Gastrocnemius medialis (tissue), 4 donors: Measurements from ENCODE around the gene ADARB2. TPM values are rescaled to one million over a fixed set of nuclear protein-coding genes. Genes with fewer than 3 reads are reported as not detected.

Experiments
- ATAC-seq, 2 donors: fragments of 150-250 bp; one replicate each; pipeline ENCODE4 v1.9.1; 2016
- DNase-seq, 2 donors: peaks; one replicate each; pipeline ENCODE4 v3.0.0-alpha.2; 2019
- H3K27ac ChIP-seq, 4 donors: fragments of 200-600 bp; sonication (generic); 1 replicate in 1 of 4; 2 replicates in 3 of 4; pipeline ENCODE4 v1.5.1; 2016 to 2018; ENCODE audit warnings: mild to moderate bottlenecking in 2 of 4, moderate library complexity in 1 of 4
- H3K27me3 ChIP-seq, 3 donors: fragments of 200-600 bp; sonication (generic) in 2 of 3; 1 replicate in 1 of 3; 2 replicates in 2 of 3; pipeline versions ENCODE4 v1.5.1 to v1.6.0; 2016 to 2019; ENCODE audit warnings: mild to moderate bottlenecking in 1 of 3, moderate library complexity in 1 of 3
- H3K36me3 ChIP-seq, 2 donors: fragments of 200-600 bp; sonication (generic) in 1 of 2; one replicate each; pipeline ENCODE4 v1.5.1; 2017 to 2018
- H3K4me1 ChIP-seq, 2 donors: fragments of 200-600 bp; sonication (generic) in 1 of 2; one replicate each; pipeline ENCODE4 v1.5.1; 2016 to 2017; ENCODE audit warnings: mild to moderate bottlenecking in 2 of 2
- H3K4me3 ChIP-seq, 4 donors: fragments of 200-600 bp; sonication (generic) in 3 of 4; 1 replicate in 1 of 4; 2 replicates in 3 of 4; pipeline ENCODE4 v1.5.1; 2016 to 2019; ENCODE audit warnings: mild to moderate bottlenecking in 2 of 4
- H3K9me3 ChIP-seq, 3 donors: fragments of 200-600 bp; sonication (generic) in 2 of 3; 1 replicate in 1 of 3; 2 replicates in 2 of 3; pipeline ENCODE4 v1.5.1; 2016 to 2019
- POLR2A ChIP-seq, 2 donors: fragments of 450-650 bp; IDR thresholded peaks; one replicate each; pipeline ENCODE4 v1.6.1; 2017; ENCODE audit warnings: antibody characterized with exemption in 2 of 2, mild to moderate bottlenecking in 2 of 2, moderate library complexity in 2 of 2
- in situ Hi-C, 4 donors: fragments of 200-750 bp; cut with MboI; loops; one replicate each; pipeline versions ENCODE4 v1.15.0 to v1.8.0; 2017; ENCODE audit warnings: low sequenced_read_pairs in 4 of 4
- intact Hi-C: fragments of 100-400 bp; cut with DNase I; formaldehyde crosslinking; loops from one replicate; pipeline ENCODE4 v1.15.1; 2023; ENCODE audit warnings: low total_unique reads
- total RNA-seq, 4 donors: library from RNA; depleted of rRNA; stranded (reverse); fragments of >200 nt; gene quantifications; one replicate each; pipeline versions ENCODE4 v1.1.0 to v1.2.3, GENCODE V29; 2016
- TF ChIP-seq, protein P1 (sequence below), 5 experiments: fragments of 450-650 bp in 3 of 5; fragments of 200-600 bp in 2 of 5; sonication (generic) in 2 of 5; IDR thresholded peaks in 4 of 5; conservative IDR thresholded peaks in 1 of 5; 1 replicate in 4 of 5; 2 replicates in 1 of 5; pipeline ENCODE4 v1.5.1; 2016 to 2019; ENCODE audit warnings: antibody characterized with exemption in 5 of 5, mild to moderate bottlenecking in 3 of 5, moderate library complexity in 3 of 5

The ADARB2 gene
- total RNA-seq, 4 donors from 2014 or later = 0.07 to 0.87 (median 0.10) TPM

DNA sequence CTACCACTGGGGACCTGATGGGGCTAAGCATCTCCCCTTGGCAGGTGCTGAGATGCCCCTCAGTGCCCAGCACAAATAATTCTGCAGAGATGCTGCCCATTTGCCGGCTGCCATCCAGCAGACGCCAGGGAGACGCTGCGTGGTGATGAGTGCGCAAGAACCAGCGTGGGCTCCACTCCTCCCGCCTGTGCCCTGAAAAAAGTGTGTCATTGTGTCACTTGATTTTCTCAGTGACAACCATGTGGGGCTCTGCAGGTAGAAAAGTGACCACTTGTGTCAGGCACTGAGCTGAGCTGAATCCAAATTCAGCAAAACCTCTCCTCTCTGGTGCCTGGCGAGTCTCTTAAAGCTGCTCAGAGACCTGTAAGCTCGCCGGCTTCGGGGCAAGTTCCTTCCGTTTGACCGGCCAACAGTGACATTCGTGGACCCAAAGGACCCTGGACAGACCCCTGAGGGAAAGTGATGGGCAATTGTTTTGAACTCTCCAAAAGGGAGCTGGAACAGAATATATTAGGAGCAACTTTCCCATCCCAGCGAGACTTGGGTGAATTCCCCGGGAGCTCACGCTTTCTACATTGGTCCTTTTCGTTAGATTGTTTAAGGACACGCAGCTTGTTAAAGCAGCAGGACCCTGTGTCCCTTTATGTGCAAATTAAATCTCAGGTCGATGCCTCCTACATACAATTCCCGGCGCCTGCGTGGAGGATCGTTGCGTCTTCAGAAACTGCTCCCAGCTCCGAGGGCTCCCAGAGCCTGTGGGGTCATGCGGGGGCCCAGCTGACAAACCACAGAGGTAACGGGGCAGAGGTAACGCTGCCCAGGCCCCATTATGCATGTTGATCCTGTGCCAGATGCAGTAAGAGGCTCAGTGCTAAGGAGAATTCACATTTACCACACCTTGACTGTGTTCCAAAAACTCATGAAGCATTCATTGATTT lies 332.7 kb downstream of the ADARB2 start:
- ATAC-seq (no peak), DNase-seq (no peak)
- H3K4me3 ChIP-seq = no peak overlapping the region
- no peak overlapping the region for H3K27ac ChIP-seq
- H3K4me1 ChIP-seq = no peaks in the 10 kb centered on the region
- intact Hi-C loops = no loop called here
- no peaks in the 10 kb centered on the region for H3K36me3 ChIP-seq
- peaks cover 0 to 9% (median 0%) of the 10 kb centered on the region in 3 donors for H3K27me3 ChIP-seq
- TF ChIP-seq POLR2A (IDR thresholded peaks at IDR 0.05) = no peak
- TF ChIP-seq, protein P1, sequence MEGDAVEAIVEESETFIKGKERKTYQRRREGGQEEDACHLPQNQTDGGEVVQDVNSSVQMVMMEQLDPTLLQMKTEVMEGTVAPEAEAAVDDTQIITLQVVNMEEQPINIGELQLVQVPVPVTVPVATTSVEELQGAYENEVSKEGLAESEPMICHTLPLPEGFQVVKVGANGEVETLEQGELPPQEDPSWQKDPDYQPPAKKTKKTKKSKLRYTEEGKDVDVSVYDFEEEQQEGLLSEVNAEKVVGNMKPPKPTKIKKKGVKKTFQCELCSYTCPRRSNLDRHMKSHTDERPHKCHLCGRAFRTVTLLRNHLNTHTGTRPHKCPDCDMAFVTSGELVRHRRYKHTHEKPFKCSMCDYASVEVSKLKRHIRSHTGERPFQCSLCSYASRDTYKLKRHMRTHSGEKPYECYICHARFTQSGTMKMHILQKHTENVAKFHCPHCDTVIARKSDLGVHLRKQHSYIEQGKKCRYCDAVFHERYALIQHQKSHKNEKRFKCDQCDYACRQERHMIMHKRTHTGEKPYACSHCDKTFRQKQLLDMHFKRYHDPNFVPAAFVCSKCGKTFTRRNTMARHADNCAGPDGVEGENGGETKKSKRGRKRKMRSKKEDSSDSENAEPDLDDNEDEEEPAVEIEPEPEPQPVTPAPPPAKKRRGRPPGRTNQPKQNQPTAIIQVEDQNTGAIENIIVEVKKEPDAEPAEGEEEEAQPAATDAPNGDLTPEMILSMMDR (IDR thresholded peaks at IDR 0.05 in 4 of 5, conservative IDR thresholded peaks at IDR 0.05 in 1 of 5) = no peak
- no peaks in the 10 kb centered on the region for H3K9me3 ChIP-seq
- in situ Hi-C loops = no loop called here

DNA sequence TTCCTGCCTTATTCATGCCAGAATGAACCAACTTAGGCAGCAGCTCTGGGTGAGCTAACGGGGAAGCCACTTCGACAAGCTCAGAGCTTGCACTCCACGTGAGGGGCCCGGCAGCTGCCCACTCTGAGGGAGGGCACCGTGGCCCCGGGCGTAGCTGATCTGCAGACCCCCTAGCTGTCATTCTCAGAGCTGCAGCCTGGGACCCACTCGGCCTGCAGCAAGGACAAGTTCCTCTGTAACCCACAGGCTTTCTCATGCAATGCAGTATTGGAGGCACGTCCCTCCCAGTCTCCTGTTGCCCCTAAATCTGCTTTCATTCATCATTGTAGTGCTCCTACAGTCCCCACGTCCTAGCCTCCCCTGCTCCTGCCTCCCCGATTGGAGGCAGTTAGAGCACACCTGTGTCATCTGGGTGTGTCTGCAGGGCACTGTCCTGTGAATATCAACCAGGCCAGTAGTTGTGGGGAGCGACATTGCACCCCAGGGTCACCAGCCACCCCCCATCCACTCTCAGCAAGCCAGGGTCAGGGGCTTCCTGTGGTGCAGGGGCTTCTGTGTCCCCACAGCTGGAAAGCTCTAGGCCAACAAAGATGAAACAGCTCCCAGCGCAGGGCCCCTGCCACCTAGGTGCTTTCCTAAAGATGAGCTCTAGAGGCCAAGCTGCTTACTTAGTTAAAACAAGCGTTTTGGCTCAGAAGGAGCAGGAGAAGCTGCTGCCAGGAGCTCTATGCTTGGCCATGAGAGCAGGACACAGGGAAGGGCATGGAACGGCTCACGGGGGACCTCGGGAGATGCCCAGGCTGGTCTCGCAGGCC lies 333.6 kb downstream of the ADARB2 start:
- Histone ChIP-seq H3K9me3 (no peaks in the 10 kb centered on the region), H3K4me3 (no peak overlapping the region), H3K27ac (no peak overlapping the region), H3K27me3 (peaks cover 0 to 9% (median 0%) of the 10 kb centered on the region in 3 donors), H3K4me1 (no peaks in the 10 kb centered on the region), H3K36me3 (no peaks in the 10 kb centered on the region)
- ATAC-seq (no peak), DNase-seq (no peak)
- intact Hi-C loops = no loop called here
- TF ChIP-seq, protein P1 (IDR thresholded peaks at IDR 0.05 in 4 of 5, conservative IDR thresholded peaks at IDR 0.05 in 1 of 5) = no peak
- no peak for TF ChIP-seq POLR2A (IDR thresholded peaks at IDR 0.05)
- in situ Hi-C loops = no loop called here

DNA sequence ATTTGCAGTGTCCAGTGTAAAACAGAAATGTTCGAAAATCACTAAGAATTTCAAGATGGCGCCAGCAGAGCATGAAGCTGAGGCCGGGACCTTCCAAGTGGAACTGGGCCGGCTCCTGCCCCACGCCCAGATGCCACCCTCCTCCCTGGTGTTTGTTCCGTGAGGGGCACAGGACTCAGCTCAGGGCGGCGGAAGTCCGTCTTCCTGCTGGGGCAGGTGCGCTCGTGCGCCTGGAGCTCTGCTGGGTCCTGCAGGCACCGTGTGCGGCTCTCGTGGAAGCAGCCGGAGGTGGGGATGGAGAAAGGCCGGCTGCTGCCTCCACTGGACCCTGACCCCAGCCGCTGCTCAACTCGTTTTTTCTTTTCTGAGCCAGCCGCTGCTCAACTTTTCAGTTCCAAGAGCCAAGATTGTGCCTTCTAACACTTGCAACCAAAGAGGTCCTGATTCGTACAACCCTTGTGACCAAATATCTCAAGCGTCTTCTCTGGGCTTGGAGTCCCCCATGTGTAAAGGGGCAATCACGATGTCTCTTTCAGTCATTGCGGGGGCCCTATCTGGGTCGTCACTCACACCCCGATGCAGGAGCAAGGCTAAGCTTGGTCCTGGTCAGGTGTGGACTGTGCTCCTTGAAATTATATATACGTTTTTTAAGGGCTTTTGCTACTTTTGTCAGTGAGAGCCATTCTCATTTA lies 334.4 kb downstream of the ADARB2 start:
- ATAC-seq (no peak), DNase-seq (no peak)
- TF ChIP-seq, protein P1 (IDR thresholded peaks at IDR 0.05 in 4 of 5, conservative IDR thresholded peaks at IDR 0.05 in 1 of 5) = no peak
- no peak for TF ChIP-seq POLR2A (IDR thresholded peaks at IDR 0.05)
- Histone ChIP-seq H3K4me1 (no peaks in the 10 kb centered on the region), H3K27ac (no peak overlapping the region), H3K9me3 (no peaks in the 10 kb centered on the region), H3K36me3 (no peaks in the 10 kb centered on the region), H3K27me3 (peaks cover 0 to 9% (median 0%) of the 10 kb centered on the region in 3 donors), H3K4me3 (no peak overlapping the region)
- in situ Hi-C loops = no loop called here
- intact Hi-C loops = no loop called here

DNA sequence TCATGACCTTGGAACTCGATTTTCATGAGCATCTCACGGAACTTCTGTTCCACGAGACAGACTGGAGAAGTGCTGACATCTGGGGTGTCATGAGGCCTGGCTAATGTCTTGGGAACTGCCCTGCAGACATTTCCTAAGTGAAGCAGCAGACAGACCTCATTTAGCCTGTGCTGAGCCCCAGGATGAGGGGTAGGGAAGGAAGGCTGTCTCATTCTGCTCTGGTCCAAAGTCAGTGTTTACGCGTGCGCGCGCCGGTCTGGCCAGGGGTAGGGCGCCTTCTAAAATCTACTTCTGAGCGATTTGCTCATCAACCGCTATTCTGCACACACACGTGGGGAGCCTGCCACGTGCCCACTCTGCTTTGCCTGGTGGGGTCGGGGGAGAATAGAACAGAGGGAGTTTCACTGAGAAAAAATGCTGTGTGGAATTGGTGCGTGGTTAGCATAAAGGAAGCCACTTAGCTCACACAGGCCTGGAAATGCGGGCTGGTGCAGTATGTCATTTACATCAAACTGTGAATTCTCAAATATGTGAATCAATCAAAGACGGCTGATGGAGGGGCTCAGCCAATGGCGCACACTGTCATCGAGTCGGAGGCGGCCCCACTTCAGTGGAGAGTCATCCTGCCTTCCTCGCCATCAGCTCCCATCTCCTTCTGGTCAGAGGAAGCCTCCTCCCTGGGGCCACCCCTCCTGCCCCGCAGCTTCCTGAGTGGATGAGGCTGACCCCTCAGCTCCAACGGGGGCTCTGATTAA lies 335.1 kb downstream of the ADARB2 start:
- ATAC-seq = no peak
- no peaks in the 10 kb centered on the region for H3K4me1 ChIP-seq
- no peak overlapping the region for H3K4me3 ChIP-seq
- H3K27ac ChIP-seq = no peak overlapping the region
- intact Hi-C loops = no loop called here
- in situ Hi-C loops = no loop called here
- H3K9me3 ChIP-seq = no peaks in the 10 kb centered on the region
- no peak for TF ChIP-seq POLR2A (IDR thresholded peaks at IDR 0.05)
- TF ChIP-seq, protein P1 (IDR thresholded peaks at IDR 0.05 in 4 of 5, conservative IDR thresholded peaks at IDR 0.05 in 1 of 5) = no peak
- peaks cover 0 to 9% (median 0%) of the 10 kb centered on the region in 3 donors for H3K27me3 ChIP-seq
- no peaks in the 10 kb centered on the region for H3K36me3 ChIP-seq
- no peak for DNase-seq
